BJ (cell line): Measurements from ENCODE around the gene SACM1L. TPM values are rescaled to one million over a fixed set of nuclear protein-coding genes. Genes with fewer than 3 reads are reported as not detected.

ENCODE experiments used
- CTCF ChIA-PET: fragments of 350-600 bp; formaldehyde crosslinking; extraction: SDS; loops from one replicate; lab custom pipeline; 2021; ENCODE audit warnings: antibody characterized with exemption, inconsistent platforms; lab: Yijun Ruan, JAX
- POLR2A ChIA-PET: fragments of 300-600 bp; sonication (Branson Sonifier 250); formaldehyde crosslinking; extraction: SDS; loops from one replicate; lab custom pipeline; 2021; ENCODE audit warnings: antibody characterized with exemption; lab: Charles Lee
- DNase-seq: peaks from one replicate; pipeline ENCODE4 v3.0.0-alpha.2; 2011; ENCODE audit warnings: low read depth
- H3K27me3 ChIP-seq: 2 replicates; pipeline ENCODE4 v1.6.0; 2011; ENCODE audit warnings: low read length; ENCODE audit not compliant: control insufficient read depth, insufficient read depth
- H3K36me3 ChIP-seq: 2 replicates; pipeline ENCODE4 v1.5.1; 2011; ENCODE audit warnings: low read length; ENCODE audit not compliant: control insufficient read depth, insufficient read depth
- H3K4me3 ChIP-seq: 2 replicates; pipeline ENCODE4 v1.5.1; 2011; ENCODE audit warnings: low read depth, mild to moderate bottlenecking, control low read depth, low read length
- CTCF ChIP-seq: IDR thresholded peaks from 2 replicates; pipeline ENCODE4 v1.5.1; 2011; ENCODE audit warnings: low read depth, mild to moderate bottlenecking, control low read depth, inconsistent platforms, low read length, moderate library complexity; ENCODE audit not compliant: insufficient read depth
- polyA plus RNA-seq: library from polyadenylated mRNA; depleted of rRNA; stranded (reverse); fragments of >200 nt; gene quantifications from 2 replicates; pipeline ENCODE4 v1.2.3, GENCODE V29; 2011

SACM1L gene
- polyA plus RNA-seq, 1 experiment: 10.8 TPM

- H3K4me3 ChIP-seq: no peak overlapping the region
- ChIA-PET CTCF (no interaction called here), POLR2A (no interaction called here)
- H3K36me3 ChIP-seq: no peaks in the 10 kb centered on the region; the same call in 1 of the 2 replicates
- no peaks in the 10 kb centered on the region for H3K27me3 ChIP-seq
- no peak for DNase-seq
- no peak for TF ChIP-seq CTCF
Measured at GRCh38 chr3:45712434-45713110, 23.4 kb downstream of the SACM1L start.

- TF ChIP-seq CTCF: no peak
- H3K36me3 ChIP-seq: no peaks in the 10 kb centered on the region; the same call in 1 of the 2 replicates
- H3K27me3 ChIP-seq: no peaks in the 10 kb centered on the region
- DNase-seq: no peak
- ChIA-PET POLR2A (no interaction called here), CTCF (interaction anchor here (0.9 to 2.0 kb wide), 3 partner anchors 26 to 505 kb away, joined by 3 to 5 read pairs (median 3); partner anchors contain the start of gene SACM1L)
- H3K4me3 ChIP-seq: no peak overlapping the region
Measured at GRCh38 chr3:45715945-45716344, 26.7 kb downstream of the SACM1L start.

- CTCF ChIA-PET: interaction anchor here (1.1 to 2.0 kb wide), 2 partner anchors 57 to 80 kb away, joined by 4 to 5 read pairs; no protein-coding TSS in a partner anchor
- Histone ChIP-seq H3K27me3 (no peaks in the 10 kb centered on the region), H3K4me3 (no peak overlapping the region), H3K36me3 (no peaks in the 10 kb centered on the region; the same call in 1 of the 2 replicates)
- POLR2A ChIA-PET: no interaction called here
- no peak for DNase-seq
- no peak for TF ChIP-seq CTCF
Measured at GRCh38 chr3:45716790-45717336, 27.7 kb downstream of the SACM1L start.

GRCh38 chr3:45719655-45720487, 30.7 kb downstream of the SACM1L start:
- TF ChIP-seq CTCF: no peak
- H3K4me3 ChIP-seq: no peak overlapping the region
- CTCF ChIA-PET: no interaction called here
- H3K27me3 ChIP-seq: no peaks in the 10 kb centered on the region
- H3K36me3 ChIP-seq: peaks cover 1% of the 10 kb centered on the region; the same call in 1 of the 2 replicates
- DNase-seq: no peak
- POLR2A ChIA-PET: no interaction called here

- Histone ChIP-seq H3K27me3 (no peaks in the 10 kb centered on the region), H3K36me3 (0 out of 2 replicates have a peak, but pooled peaks cover 1% of the 10 kb centered on the region), H3K4me3 (no peak overlapping the region)
- no peak for DNase-seq
- CTCF ChIA-PET: interaction anchor here (1.3 kb wide), 1 partner anchor 14 kb away, joined by 3 read pairs; no protein-coding TSS in a partner anchor
- TF ChIP-seq CTCF: no peak
- POLR2A ChIA-PET: no interaction called here
Measured at GRCh38 chr3:45724911-45725310, 35.7 kb downstream of the SACM1L start.
